Adrenal gland (tissue), 5 donors: Measurements from ENCODE around the gene AKIP1.

Source experiments
- CTCF ChIP-seq, 6 experiments: fragments of 450-650 bp in 4 of 6; fragments of 200-600 bp in 2 of 6; sonication (generic) in 1 of 6; IDR thresholded peaks; 1 replicate in 5 of 6; 2 replicates in 1 of 6; pipeline versions ENCODE4 v1.5.1 to v1.8.0; 2016 to 2021; ENCODE audit warnings: antibody characterized with exemption in 6 of 6, mild to moderate bottlenecking in 2 of 6, moderate library complexity in 1 of 6
- POLR2A ChIP-seq, 2 donors: fragments of 450-650 bp; IDR thresholded peaks; one replicate each; pipeline ENCODE4 v1.6.1; 2017; ENCODE audit warnings: antibody characterized with exemption in 2 of 2, mild to moderate bottlenecking in 2 of 2, moderate library complexity in 1 of 2
- donor health status: DM: no; HTN: no; CAD: no.

DNA sequence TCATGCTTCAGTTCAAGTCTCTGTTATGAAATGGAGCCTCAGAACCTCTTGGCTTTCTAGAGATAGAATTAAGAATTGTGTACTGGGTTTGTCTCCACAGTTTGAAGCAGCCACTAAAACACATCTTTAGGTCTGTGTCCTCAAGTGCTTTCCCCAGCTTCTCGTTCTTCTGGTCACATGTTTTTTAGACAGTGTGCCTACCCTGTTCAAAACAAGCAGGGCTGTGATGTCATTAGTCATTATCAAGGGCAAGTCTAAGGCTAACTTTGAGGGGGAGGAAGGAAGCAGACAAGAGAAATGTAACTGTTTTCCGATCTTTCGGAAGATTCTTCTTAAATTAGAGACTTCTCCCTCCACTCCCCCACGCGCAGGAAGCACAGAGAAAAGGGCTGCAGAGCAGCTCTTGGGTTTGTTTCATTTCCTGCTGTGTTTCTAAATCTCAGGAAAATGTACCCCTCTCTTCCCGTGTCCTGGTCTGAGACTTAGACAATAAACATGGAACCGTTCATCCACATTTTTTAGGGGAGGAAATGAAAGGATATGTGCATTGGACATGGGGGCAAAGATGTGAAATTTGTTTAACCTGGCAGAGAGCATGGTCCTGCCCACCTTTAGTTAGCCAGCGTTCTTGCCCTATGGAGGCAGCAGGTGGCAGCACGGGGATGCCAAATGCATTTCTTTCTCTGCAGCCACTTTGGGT, 3.1 kb downstream of the AKIP1 start:
- TF ChIP-seq CTCF (IDR thresholded peaks at IDR 0.05) (peak; percentile 40 to 70 (median 61)), POLR2A (IDR thresholded peaks at IDR 0.05) (peak in 1 of 2 donors; percentile 45)
